Activated naive CD4-positive, alpha-beta T cell treated with anti-CD3 and anti-CD28 coated beads, Interleukin-2, amount 10 ng/mL, durations not matched to agents 5 hours and 36 hours (primary cell): ENCODE data around the gene GALNS. TPM values are rescaled to one million over a fixed set of nuclear protein-coding genes. Genes with fewer than 3 reads are reported as not detected.

ENCODE experiments used
- total RNA-seq, 2 experiments: library from RNA; stranded (reverse); gene quantifications; one replicate each; pipeline ENCODE4 v1.2.3, GENCODE V29; 2021

The GALNS gene, protein sequence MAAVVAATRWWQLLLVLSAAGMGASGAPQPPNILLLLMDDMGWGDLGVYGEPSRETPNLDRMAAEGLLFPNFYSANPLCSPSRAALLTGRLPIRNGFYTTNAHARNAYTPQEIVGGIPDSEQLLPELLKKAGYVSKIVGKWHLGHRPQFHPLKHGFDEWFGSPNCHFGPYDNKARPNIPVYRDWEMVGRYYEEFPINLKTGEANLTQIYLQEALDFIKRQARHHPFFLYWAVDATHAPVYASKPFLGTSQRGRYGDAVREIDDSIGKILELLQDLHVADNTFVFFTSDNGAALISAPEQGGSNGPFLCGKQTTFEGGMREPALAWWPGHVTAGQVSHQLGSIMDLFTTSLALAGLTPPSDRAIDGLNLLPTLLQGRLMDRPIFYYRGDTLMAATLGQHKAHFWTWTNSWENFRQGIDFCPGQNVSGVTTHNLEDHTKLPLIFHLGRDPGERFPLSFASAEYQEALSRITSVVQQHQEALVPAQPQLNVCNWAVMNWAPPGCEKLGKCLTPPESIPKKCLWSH
- total RNA-seq: 10 to 100 TPM; 45.6 to 50.2 TPM

GRCh38 chr16:88856828-88857727 lies at the start of gene GALNS, which contains the start of gene TRAPPC2L:
Gene GALNS (minus strand): TSS chr16:88856947. CDS start chr16:88856877, 70 bp downstream.
Gene TRAPPC2L (plus strand): TSS chr16:88857127. CDS start chr16:88857151, 24 bp downstream.

GRCh38 chr16:88866151-88866920 lies 9.6 kb upstream of the GALNS start, which contains the start of gene PABPN1L:
Gene PABPN1L (minus strand): TSS chr16:88866660. CDS start chr16:88866606, 54 bp downstream.

DNA sequence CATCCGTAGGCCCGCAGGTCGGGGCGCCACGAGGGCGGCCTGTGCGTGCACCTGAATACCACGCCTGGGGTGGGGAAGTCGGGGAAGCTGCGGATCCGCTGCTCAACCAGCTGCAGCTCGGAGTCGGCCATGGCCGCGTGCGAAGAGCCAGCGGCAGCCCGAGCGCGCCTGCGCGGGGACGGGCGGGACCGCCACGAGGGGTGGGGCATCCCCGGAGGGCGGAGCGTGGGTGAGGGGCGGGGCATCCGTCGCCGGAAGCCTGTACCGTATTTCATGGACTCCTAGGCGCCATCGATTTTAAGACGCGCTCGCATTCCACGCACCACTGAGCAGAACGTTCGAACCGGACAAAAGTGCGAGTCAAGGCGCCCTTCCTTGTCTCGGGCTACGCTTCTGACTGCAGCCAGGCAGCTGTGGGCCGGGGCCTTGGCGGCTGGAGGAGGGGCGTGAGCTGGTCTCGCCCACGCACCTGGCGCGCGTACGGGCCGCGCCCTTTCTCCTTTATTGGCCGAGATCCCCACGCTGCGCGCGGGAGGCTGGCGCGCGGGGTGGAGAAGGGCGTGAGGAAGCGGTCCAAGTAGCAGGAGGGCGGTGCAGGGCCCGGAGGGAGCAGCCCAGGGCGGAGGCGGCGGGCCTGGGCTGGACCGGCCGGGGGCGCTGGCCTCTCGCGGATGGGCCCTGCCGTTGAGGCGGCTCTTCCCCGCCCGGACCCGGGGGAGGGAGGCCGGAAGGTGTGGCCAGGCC lies 44.8 kb downstream of the GALNS start, which contains the start of gene APRT:
Gene APRT (minus strand): TSS at position 160 of the 744 bp plus-strand sequence. CDS start 29 bp downstream, at position 131.

GRCh38 chr16:88803264-88803987 lies 53.3 kb downstream of the GALNS start, which contains the start of gene CDT1:
Gene CDT1 (plus strand): TSS chr16:88803789. CDS start chr16:88803832, 43 bp downstream.

GRCh38 chr16:88785106-88785924 lies 71.4 kb downstream of the GALNS start, which contains the start of gene PIEZO1:
Gene PIEZO1 (minus strand): TSS chr16:88785220. CDS start chr16:88784964, 256 bp downstream.

Other genes with a start within 250 kb of the GALNS start
- gene IL17C, start 218.4 kb downstream of the GALNS start, total RNA-seq: under 1 TPM in 1 of 2 experiments, not detected in 1; 0.25 TPM
- gene CYBA, start 205.9 kb downstream of the GALNS start, total RNA-seq: 100 to 1,000 TPM; 543 to 556 TPM
- 100 to 1,000 TPM; 111 to 114 TPM for gene MVD, start 193.9 kb downstream of the GALNS start, total RNA-seq
- 10 to 100 TPM; 24.8 to 24.9 TPM for gene SNAI3, start 170.4 kb downstream of the GALNS start, total RNA-seq
- gene RNF166, start 150.5 kb downstream of the GALNS start, total RNA-seq: 100 to 1,000 TPM; 182 to 187 TPM
- gene CTU2, start 150.4 kb downstream of the GALNS start, total RNA-seq: 10 to 100 TPM; 20.4 to 23.7 TPM
- gene PIEZO1, start 71.7 kb downstream of the GALNS start, total RNA-seq: 100 to 1,000 TPM; 270 to 271 TPM
- gene CDT1, start 53.2 kb downstream of the GALNS start, total RNA-seq: 100 to 1,000 TPM; 104 to 107 TPM
- 100 to 1,000 TPM; 176 TPM for gene APRT, start 45.0 kb downstream of the GALNS start, total RNA-seq
- 10 to 100 TPM; 56.6 to 57.7 TPM for gene TRAPPC2L, start 180 bp upstream of the GALNS start, total RNA-seq
- not detected for gene PABPN1L, start 9.7 kb upstream of the GALNS start, total RNA-seq
- gene CBFA2T3, start 120.3 kb upstream of the GALNS start, total RNA-seq: under 1 TPM in 1 of 2 experiments, not detected in 1; 0.08 TPM
- 10 to 100 TPM; 52.6 to 61.2 TPM for gene ACSF3, start 236.9 kb upstream of the GALNS start, total RNA-seq